Naive thymus-derived CD8-positive, alpha-beta T cell (primary cell): Measurements from ENCODE around the gene COL12A1. TPM values are rescaled to one million over a fixed set of nuclear protein-coding genes. Genes with fewer than 3 reads are reported as not detected.

Experiments used
- ATAC-seq, 2 donors: fragments of 150-1000 bp; cut with Tn5 transposase in 1 of 2; sonication (Bioruptor Pico), chemical (Tn5 transposase) in 1 of 2; 1 replicate in 1 of 2; 2 replicates in 1 of 2; pipeline ENCODE4 v1.10.0; 2021; ENCODE audit warnings: mild to moderate bottlenecking in 2 of 2, moderate library complexity in 2 of 2
- POLR2A ChIA-PET: fragments of 350-600 bp; sonication (Branson Sonifier 250); formaldehyde crosslinking; loops from one replicate; lab custom pipeline; 2021; ENCODE audit warnings: antibody characterized with exemption; lab: Charles Lee
- DNase-seq, 10 donors: peaks; one replicate each; pipeline versions ENCODE4 v3.0.0 to v3.0.0-alpha.2; 2020 to 2022
- H3K27ac Mint-ChIP-seq, 10 donors: one replicate each; pipeline ENCODE4 v1.8.0; 2020 to 2022; ENCODE audit warnings: mild to moderate bottlenecking in 10 of 10, mixed read lengths in 10 of 10, moderate library complexity in 4 of 10, inconsistent platforms in 1 of 10
- H3K27me3 Mint-ChIP-seq, 5 donors: one replicate each; pipeline ENCODE4 v1.8.0; 2021 to 2022; ENCODE audit warnings: mixed read lengths in 5 of 5
- H3K36me3 Mint-ChIP-seq, 3 donors: one replicate each; pipeline ENCODE4 v1.8.0; 2020 to 2022; ENCODE audit warnings: mixed read lengths in 3 of 3, mild to moderate bottlenecking in 2 of 3, inconsistent platforms in 1 of 3
- H3K4me1 Mint-ChIP-seq, 4 donors: one replicate each; pipeline ENCODE4 v1.8.0; 2021 to 2022; ENCODE audit warnings: mixed read lengths in 4 of 4
- H3K4me3 Mint-ChIP-seq, 10 donors: one replicate each; pipeline ENCODE4 v1.8.0; 2020 to 2022; ENCODE audit warnings: mild to moderate bottlenecking in 10 of 10, mixed read lengths in 10 of 10, moderate library complexity in 6 of 10, inconsistent platforms in 1 of 10
- H3K9me3 Mint-ChIP-seq, 9 donors: one replicate each; pipeline ENCODE4 v1.8.0; 2020 to 2022; ENCODE audit warnings: mixed read lengths in 9 of 9, mild to moderate bottlenecking in 3 of 9, inconsistent platforms in 1 of 9, moderate library complexity in 1 of 9
- polyA plus RNA-seq, 3 donors: library from polyadenylated mRNA; unstranded; fragments of 300-500 nt; fragmentation: Illumina TruSeq; gene quantifications; one replicate each; pipeline ENCODE4 v1.2.3, GENCODE V29; 2021
- total RNA-seq, 8 experiments: library from RNA in 2 of 8; stranded (reverse) in 2 of 8; gene quantifications; one replicate each; pipeline ENCODE4 v1.2.3 and lab custom pipeline; 2021 to 2026

COL12A1 gene
- total and polyA plus RNA-seq, 5 experiments from 2014 or later, result not detected

- Mint-ChIP-seq H3K27me3 (peaks cover 2 to 26% (median 11%) of the 10 kb centered on the region in 5 donors), H3K9me3 (no peaks in the 10 kb centered on the region), H3K27ac (no peak overlapping the region), H3K36me3 (no peaks in the 10 kb centered on the region), H3K4me3 (no peak overlapping the region), H3K4me1 (no peaks in the 10 kb centered on the region)
- POLR2A ChIA-PET, result no interaction called here
- DNase-seq (no peak), ATAC-seq (no peak)
These were observed 58.3 kb downstream of the COL12A1 start for GRCh38 chr6:75147512-75147911.

GRCh38 chr6:75145976-75146375, 59.9 kb downstream of the COL12A1 start:
- POLR2A ChIA-PET, result no interaction called here
- Mint-ChIP-seq H3K4me1 (no peaks in the 10 kb centered on the region), H3K27me3 (peaks cover 2 to 20% (median 9%) of the 10 kb centered on the region in 5 donors), H3K36me3 (no peaks in the 10 kb centered on the region), H3K27ac (no peak overlapping the region), H3K4me3 (no peak overlapping the region), H3K9me3 (no peaks in the 10 kb centered on the region)
- ATAC-seq, result no peak
- DNase-seq, result no peak

- Mint-ChIP-seq H3K9me3 (no peaks in the 10 kb centered on the region), H3K27me3 (peaks cover 2 to 20% (median 8%) of the 10 kb centered on the region in 5 donors), H3K27ac (no peak overlapping the region), H3K4me1 (no peaks in the 10 kb centered on the region), H3K4me3 (no peak overlapping the region), H3K36me3 (no peaks in the 10 kb centered on the region)
- no peak for DNase-seq
- POLR2A ChIA-PET, result no interaction called here
- no peak for ATAC-seq
These were observed 60.6 kb downstream of the COL12A1 start for GRCh38 chr6:75145211-75145610.

- Mint-ChIP-seq H3K27ac (no peak overlapping the region), H3K4me1 (no peaks in the 10 kb centered on the region), H3K27me3 (peaks cover 2 to 16% (median 8%) of the 10 kb centered on the region in 5 donors), H3K9me3 (no peaks in the 10 kb centered on the region), H3K36me3 (no peaks in the 10 kb centered on the region), H3K4me3 (no peak overlapping the region)
- POLR2A ChIA-PET, result no interaction called here
- ATAC-seq (no peak), DNase-seq (no peak)
These were observed 61.5 kb downstream of the COL12A1 start for GRCh38 chr6:75144386-75144785.

GRCh38 chr6:75143191-75143590, 62.7 kb downstream of the COL12A1 start:
- Mint-ChIP-seq H3K9me3 (no peaks in the 10 kb centered on the region), H3K27ac (no peak overlapping the region), H3K4me1 (no peaks in the 10 kb centered on the region), H3K27me3 (peaks cover 1 to 4% (median 2%) of the 10 kb centered on the region in 5 donors), H3K36me3 (no peaks in the 10 kb centered on the region), H3K4me3 (no peak overlapping the region)
- DNase-seq (no peak), ATAC-seq (no peak)
- POLR2A ChIA-PET, result no interaction called here

GRCh38 chr6:75142721-75143120, 63.1 kb downstream of the COL12A1 start:
- Mint-ChIP-seq H3K36me3 (no peaks in the 10 kb centered on the region), H3K4me1 (no peaks in the 10 kb centered on the region), H3K4me3 (no peak overlapping the region), H3K9me3 (no peaks in the 10 kb centered on the region), H3K27me3 (peaks cover 0 to 4% (median 1%) of the 10 kb centered on the region in 5 donors), H3K27ac (no peak overlapping the region)
- DNase-seq, result no peak
- POLR2A ChIA-PET, result no interaction called here
- ATAC-seq, result no peak

- H3K36me3 Mint-ChIP-seq, result no peaks in the 10 kb centered on the region
- DNase-seq (no peak), ATAC-seq (no peak)
- H3K27me3 Mint-ChIP-seq, result peaks cover 0 to 10% (median 1%) of the 10 kb centered on the region in 5 donors
- no peaks in the 10 kb centered on the region for H3K4me1 Mint-ChIP-seq
- H3K9me3 Mint-ChIP-seq, result peaks cover 0 to 5% (median 0%) of the 10 kb centered on the region in 9 donors
- H3K27ac Mint-ChIP-seq, result no peak overlapping the region
- H3K4me3 Mint-ChIP-seq, result no peak overlapping the region
- POLR2A ChIA-PET, result no interaction called here
These were observed 70.0 kb downstream of the COL12A1 start for GRCh38 chr6:75135876-75136275.

GRCh38 chr6:75135450-75135849, 70.4 kb downstream of the COL12A1 start:
- no peak overlapping the region for H3K27ac Mint-ChIP-seq
- no peaks in the 10 kb centered on the region for H3K4me1 Mint-ChIP-seq
- ATAC-seq, result no peak

GRCh38 chr6:75130784-75131183, 75.1 kb downstream of the COL12A1 start:
- Mint-ChIP-seq H3K36me3 (no peaks in the 10 kb centered on the region), H3K4me1 (no peaks in the 10 kb centered on the region), H3K27me3 (peaks cover 0 to 20% (median 3%) of the 10 kb centered on the region in 5 donors), H3K9me3 (peaks cover 0 to 2% (median 0%) of the 10 kb centered on the region in 9 donors), H3K4me3 (no peak overlapping the region), H3K27ac (no peak overlapping the region)
- DNase-seq (no peak), ATAC-seq (no peak)
- POLR2A ChIA-PET, result no interaction called here

More at GRCh38 chr6:75135450-75135849, 70.4 kb downstream of the COL12A1 start:
- POLR2A ChIA-PET, result no interaction called here
- peaks cover 0 to 10% (median 4%) of the 10 kb centered on the region in 5 donors for H3K27me3 Mint-ChIP-seq
- no peak for DNase-seq
- H3K9me3 Mint-ChIP-seq, result peaks cover 0 to 5% (median 0%) of the 10 kb centered on the region in 9 donors
- no peaks in the 10 kb centered on the region for H3K36me3 Mint-ChIP-seq
- no peak overlapping the region for H3K4me3 Mint-ChIP-seq

- ATAC-seq (no peak), DNase-seq (no peak)
- Mint-ChIP-seq H3K27ac (no peak overlapping the region), H3K27me3 (peaks cover 0 to 19% (median 3%) of the 10 kb centered on the region in 5 donors), H3K9me3 (peaks cover 0 to 2% (median 0%) of the 10 kb centered on the region in 9 donors), H3K4me1 (no peaks in the 10 kb centered on the region), H3K4me3 (no peak overlapping the region), H3K36me3 (no peaks in the 10 kb centered on the region)
- POLR2A ChIA-PET, result no interaction called here
These were observed 76.8 kb downstream of the COL12A1 start for GRCh38 chr6:75128878-75129570.

GRCh38 chr6:75126518-75126917, 79.3 kb downstream of the COL12A1 start:
- H3K27ac Mint-ChIP-seq, result no peak overlapping the region
- H3K4me3 Mint-ChIP-seq, result no peak overlapping the region
- H3K27me3 Mint-ChIP-seq, result peaks cover 0 to 13% (median 3%) of the 10 kb centered on the region in 5 donors
- H3K4me1 Mint-ChIP-seq, result no peaks in the 10 kb centered on the region
- ATAC-seq (no peak), DNase-seq (no peak)
- peaks cover 0 to 2% (median 0%) of the 10 kb centered on the region in 9 donors for H3K9me3 Mint-ChIP-seq
- POLR2A ChIA-PET, result no interaction called here
- H3K36me3 Mint-ChIP-seq, result no peaks in the 10 kb centered on the region

GRCh38 chr6:75124983-75125382, 80.9 kb downstream of the COL12A1 start:
- Mint-ChIP-seq H3K4me1 (no peaks in the 10 kb centered on the region), H3K4me3 (no peak overlapping the region), H3K9me3 (no peaks in the 10 kb centered on the region), H3K27me3 (peaks cover 0 to 13% (median 6%) of the 10 kb centered on the region in 5 donors), H3K36me3 (no peaks in the 10 kb centered on the region), H3K27ac (no peak overlapping the region)
- no peak for ATAC-seq
- DNase-seq, result no peak
- POLR2A ChIA-PET, result no interaction called here

- POLR2A ChIA-PET, result no interaction called here
- Mint-ChIP-seq H3K4me3 (no peak overlapping the region), H3K36me3 (no peaks in the 10 kb centered on the region), H3K27ac (no peak overlapping the region), H3K4me1 (no peaks in the 10 kb centered on the region), H3K9me3 (peaks cover 0 to under 1% (median 0%) of the 10 kb centered on the region in 9 donors), H3K27me3 (peaks cover 0 to 16% (median 6%) of the 10 kb centered on the region in 5 donors)
- no peak for ATAC-seq
- no peak for DNase-seq
These were observed 81.8 kb downstream of the COL12A1 start for GRCh38 chr6:75124085-75124484.
